HepG2 (cell line): ENCODE results near the gene FGA. TPM values are rescaled to one million over a fixed set of nuclear protein-coding genes. Genes with fewer than 3 reads are reported as not detected.
A peak's percentile ranks its signal among the peaks of the same experiment; 100 is the strongest.

ENCODE experiments used
- ESRRA ChIP-seq: sonication (generic); formaldehyde crosslinking; IDR thresholded peaks from 2 replicates; pipeline ENCODE4 v1.5.1; 2020; ENCODE audit warnings: mild to moderate bottlenecking, low read depth, missing genetic modification reagents
- GATA4 ChIP-seq: sonication (generic); IDR thresholded peaks from 2 replicates; pipeline ENCODE4 v1.6.1; 2016; ENCODE audit warnings: antibody characterized with exemption, low read depth, borderline replicate concordance
- HIC2 ChIP-seq: sonication (generic); formaldehyde crosslinking; IDR thresholded peaks from 2 replicates; pipeline ENCODE4 v1.9.0; 2022; ENCODE audit warnings: low read depth, missing genetic modification reagents
- IKZF1 ChIP-seq: fragments of 450-650 bp; IDR thresholded peaks from 2 replicates; pipeline ENCODE4 v1.7.1; 2016
- KDM1A ChIP-seq: IDR thresholded peaks from 2 replicates; pipeline ENCODE4 v1.6.1; 2016; ENCODE audit warnings: missing compliant biosample characterization
- KDM6A ChIP-seq: IDR thresholded peaks from 2 replicates; pipeline ENCODE4 v1.6.1; 2016; ENCODE audit warnings: low read depth
- LRRFIP1 ChIP-seq: sonication (generic); formaldehyde crosslinking; conservative IDR thresholded peaks from 2 replicates; pipeline ENCODE4 v1.4.0; 2020; ENCODE audit warnings: missing genetic modification reagents
- PATZ1 ChIP-seq: sonication (generic); formaldehyde crosslinking; IDR thresholded peaks from 2 replicates; pipeline ENCODE4 v1.4.0; 2020; ENCODE audit warnings: missing genetic modification reagents
- PPARG ChIP-seq: conservative IDR thresholded peaks from 2 replicates; pipeline ENCODE4 v1.6.1; 2016; ENCODE audit warnings: missing biosample characterization, missing genetic modification reagents
- RCOR2 ChIP-seq: IDR thresholded peaks from 2 replicates; pipeline ENCODE4 v1.6.1; 2016; ENCODE audit warnings: missing biosample characterization, missing genetic modification reagents
- SIN3A ChIP-seq: IDR thresholded peaks from 2 replicates; pipeline ENCODE4 v1.6.1; 2011; ENCODE audit warnings: low read depth, mild to moderate bottlenecking, control low read depth, low read length, borderline replicate concordance
- SIX1 ChIP-seq: sonication (generic); formaldehyde crosslinking; IDR thresholded peaks from 2 replicates; pipeline ENCODE4 v1.4.0; 2020; ENCODE audit warnings: missing genetic modification reagents, borderline replicate concordance
- SMYD3 ChIP-seq: sonication (generic); formaldehyde crosslinking; IDR thresholded peaks from 2 replicates; pipeline ENCODE4 v1.8.1; 2023; ENCODE audit warnings: mild to moderate bottlenecking, missing genetic modification reagents
- SOX5 ChIP-seq: IDR thresholded peaks from 2 replicates; pipeline ENCODE4 v1.6.1; 2016; ENCODE audit warnings: borderline replicate concordance
- TFDP2 ChIP-seq: sonication (generic); formaldehyde crosslinking; IDR thresholded peaks from 2 replicates; pipeline ENCODE4 v1.4.0; 2020; ENCODE audit warnings: missing genetic modification reagents
- TRIM22 ChIP-seq: fragments of 450-650 bp; IDR thresholded peaks from 2 replicates; pipeline ENCODE4 v1.6.1; 2017
- ZNF510 ChIP-seq: sonication (generic); formaldehyde crosslinking; IDR thresholded peaks from 2 replicates; pipeline ENCODE4 v1.4.0; 2020; ENCODE audit warnings: low read depth, mild to moderate bottlenecking, missing genetic modification reagents
- ZNF547 ChIP-seq: sonication (generic); formaldehyde crosslinking; IDR thresholded peaks from 2 replicates; pipeline ENCODE4 v1.5.1; 2020; ENCODE audit warnings: mild to moderate bottlenecking, missing genetic modification reagents
- ZNF558 ChIP-seq: sonication (generic); formaldehyde crosslinking; IDR thresholded peaks from 2 replicates; pipeline ENCODE4 v1.9.0; 2022; ENCODE audit warnings: mild to moderate bottlenecking, missing genetic modification reagents, borderline replicate concordance
- ZNF678 ChIP-seq: sonication (generic); formaldehyde crosslinking; IDR thresholded peaks from 2 replicates; pipeline ENCODE4 v1.4.0; 2020; ENCODE audit warnings: mild to moderate bottlenecking, missing genetic modification reagents
- ZNF75D ChIP-seq: sonication (generic); formaldehyde crosslinking; IDR thresholded peaks from 2 replicates; pipeline ENCODE4 v1.8.1; 2023; ENCODE audit warnings: missing genetic modification reagents, mild to moderate bottlenecking, borderline replicate concordance
- polyA plus RNA-seq, 8 experiments: library from polyadenylated mRNA; depleted of rRNA in 3 of 8; stranded (reverse) in 7 of 8; unstranded in 1 of 8; fragments of >200 nt; fragmentation: Illumina TruSeq in 4 of 8; extraction: Trizol in 4 of 8; gene quantifications; 2 replicates each; pipeline versions ENCODE4 v1.2.1 to v1.2.3, GENCODE V29; 2011 to 2016; ENCODE audit warnings: low read depth in 4 of 8, missing spikeins in 1 of 8, mixed read lengths in 1 of 8; ENCODE audit not compliant: insufficient read depth in 1 of 8
- total RNA-seq, 5 experiments: library from RNA; depleted of rRNA; stranded (reverse); fragments of >200 nt; fragmentation: Illumina TruSeq; extraction: Trizol; gene quantifications; 2 replicates each; pipeline ENCODE4 v1.2.3, GENCODE V29; 2016; ENCODE audit warnings: low read depth in 1 of 5

FGA gene
- total and polyA plus RNA-seq, 2 of the 13 experiments (the other 11 are each of a cell fraction or from before 2014, with no cell fraction given), result 640 to 1,523 TPM

- TF ChIP-seq ZNF547 (no peak), PATZ1 (CRISPR knock-in tag) (peak; percentile 35; the same call in 1 of the 2 replicates), ESRRA (CRISPR knock-in tag) (peak; percentile 41; the same call in 1 of the 2 replicates), KDM6A (CRISPR knock-in tag) (peak; percentile 80), ZNF75D (CRISPR knock-in tag) (no peak), LRRFIP1 (CRISPR knock-in tag) (no peak), TRIM22 (no peak), TFDP2 (no peak), SOX5 (CRISPR knock-in tag) (peak; percentile 95; the same call in 1 of the 2 replicates), ZNF510 (no peak), SIX1 (CRISPR knock-in tag) (peak; percentile 92), ZNF558 (no peak; the same call in 1 of the 2 replicates), ZNF678 (CRISPR knock-in tag) (no peak), SMYD3 (CRISPR knock-in tag) (peak; percentile 90), RCOR2 (CRISPR knock-in tag) (peak; percentile 94), IKZF1 (no peak), SIN3A (0 out of 2 replicates have a peak, but pooled peaks have one; percentile 24), HIC2 (no peak; the same call in 1 of the 2 replicates), PPARG (CRISPR knock-in tag) (peak; percentile 98), KDM1A (no peak), GATA4 (peak; percentile 98)
These were observed 7.5 kb upstream of the FGA start (continued) for GRCh38 chr4:154597798-154598774.
